ENCODE results near the gene MRGPRF.

GRCh38 chr11:69035946-69036340 lies 22.9 kb upstream of the MRGPRF start:
- TF ChIP-seq CTCF (IDR thresholded peaks at IDR 0.05) (no peak), POLR2A (IDR thresholded peaks at IDR 0.05) (no peak)

Measured in breast epithelium (tissue), 3 donors.